OCI-LY7 (cell line): ENCODE data around the gene KCTD5.

Source experiments
- CTCF ChIP-seq: fragments of 200-600 bp; sonication (generic); conservative IDR thresholded peaks from 2 replicates; pipeline ENCODE4 v1.5.1; 2014; ENCODE audit warnings: mild to moderate bottlenecking, antibody characterized with exemption, low read length, moderate library complexity, mixed read lengths
- EZH2phosphoT487 ChIP-seq: fragments of 200-600 bp; sonication (generic); IDR thresholded peaks from 2 replicates; pipeline ENCODE4 v1.6.1; 2018; ENCODE audit warnings: low read depth, borderline replicate concordance, mild to moderate bottlenecking, mixed run types, antibody characterized with exemption, low read length, moderate library complexity, mixed read lengths

- TF ChIP-seq CTCF (no peak), EZH2phosphoT487 (no peak)
Measured at GRCh38 chr16:2710021-2710710, 27.8 kb downstream of the KCTD5 start.
